CD14-positive monocyte (primary cell): ENCODE results near the gene KCNG2. TPM values are rescaled to one million over a fixed set of nuclear protein-coding genes. Genes with fewer than 3 reads are reported as not detected.

Experiments
- DNase-seq, 3 donors: peaks; one replicate each; pipeline ENCODE4 v3.0.0-alpha.2; 2011 to 2022
- H2AFZ ChIP-seq: 2 replicates; pipeline ENCODE4 v1.6.0; 2012; ENCODE audit warnings: mild to moderate bottlenecking, low read depth, low read length, inconsistent platforms; ENCODE audit not compliant: insufficient read depth, poor library complexity, severe bottlenecking
- H3K27ac ChIP-seq, 2 donors: 1 replicate in 1 of 2; 2 replicates in 1 of 2; pipeline ENCODE4 v1.5.1; 2012 to 2013; ENCODE audit warnings: low read length in 2 of 2, control low read depth in 1 of 2, inconsistent platforms in 1 of 2, low read depth in 1 of 2, mild to moderate bottlenecking in 1 of 2
- H3K27me3 ChIP-seq, 2 donors: one replicate each; pipeline versions ENCODE4 v1.6.0 to v1.6.1; 2011 to 2013; ENCODE audit warnings: low read length in 2 of 2; ENCODE audit not compliant: control insufficient read depth in 2 of 2, insufficient read depth in 2 of 2
- H3K36me3 ChIP-seq, 2 donors: replicated peaks in 1 of 2; 1 replicate in 1 of 2; 2 replicates in 1 of 2; pipeline versions ENCODE4 v1.5.1 to v1.6.1; 2012 to 2013; ENCODE audit warnings: low read length in 2 of 2, control low read depth in 1 of 2, inconsistent platforms in 1 of 2, mild to moderate bottlenecking in 1 of 2; ENCODE audit not compliant: insufficient read depth in 2 of 2, control insufficient read depth in 1 of 2
- H3K4me1 ChIP-seq, 2 donors: 1 replicate in 1 of 2; 2 replicates in 1 of 2; pipeline versions ENCODE4 v1.5.1 to v1.6.1; 2012 to 2013; ENCODE audit warnings: low read length in 2 of 2, control low read depth in 1 of 2, inconsistent platforms in 1 of 2, mild to moderate bottlenecking in 1 of 2, moderate library complexity in 1 of 2; ENCODE audit not compliant: insufficient read depth in 2 of 2, control insufficient read depth in 1 of 2
- H3K4me2 ChIP-seq: replicated peaks from 2 replicates; pipeline ENCODE3; 2012; ENCODE audit warnings: low read length, moderate library complexity, mild to moderate bottlenecking; ENCODE audit not compliant: poor library complexity, severe bottlenecking; ENCODE audit errors: extremely low read depth
- H3K4me3 ChIP-seq, 3 experiments: fragments of 200-600 bp in 1 of 3; sonication (generic) in 1 of 3; replicated peaks in 1 of 3; 1 replicate in 2 of 3; 2 replicates in 1 of 3; pipeline ENCODE4 v1.5.1; 2011 to 2013; ENCODE audit warnings: low read length in 3 of 3, mild to moderate bottlenecking in 3 of 3, control low read depth in 2 of 3, low read depth in 2 of 3, inconsistent platforms in 1 of 3, moderate library complexity in 1 of 3
- H3K79me2 ChIP-seq: 2 replicates; pipeline ENCODE4 v1.6.0; 2012; ENCODE audit warnings: mild to moderate bottlenecking, control low read depth, inconsistent platforms, low read length, moderate library complexity; ENCODE audit not compliant: insufficient read depth
- H3K9ac ChIP-seq: 2 replicates; pipeline ENCODE4 v1.6.0; 2017; ENCODE audit warnings: low read length, mild to moderate bottlenecking; ENCODE audit not compliant: insufficient read depth, poor library complexity, severe bottlenecking
- H3K9me3 ChIP-seq, 2 donors: replicated peaks in 1 of 2; 1 replicate in 1 of 2; 2 replicates in 1 of 2; pipeline versions ENCODE4 v1.5.1 to v1.6.1; 2012 to 2013; ENCODE audit warnings: low read length in 2 of 2, control low read depth in 1 of 2; ENCODE audit not compliant: control insufficient read depth in 1 of 2, insufficient read depth in 1 of 2
- H4K20me1 ChIP-seq: 2 replicates; pipeline ENCODE4 v1.6.0; 2012; ENCODE audit warnings: mild to moderate bottlenecking, low read length, control low read depth, moderate library complexity; ENCODE audit not compliant: insufficient read depth
- H3K27ac Mint-ChIP-seq, 7 donors: one replicate each; pipeline ENCODE4 v1.8.0; 2020; ENCODE audit warnings: mild to moderate bottlenecking in 7 of 7, mixed read lengths in 7 of 7, moderate library complexity in 6 of 7, inconsistent platforms in 2 of 7
- H3K27me3 Mint-ChIP-seq, 3 donors: one replicate each; pipeline ENCODE4 v1.8.0; 2021 to 2022; ENCODE audit warnings: low read depth in 3 of 3, mild to moderate bottlenecking in 3 of 3, mixed read lengths in 3 of 3, moderate library complexity in 3 of 3, inconsistent platforms in 1 of 3
- H3K36me3 Mint-ChIP-seq, 2 donors: one replicate each; pipeline ENCODE4 v1.8.0; 2020; ENCODE audit warnings: mixed read lengths in 2 of 2, inconsistent platforms in 1 of 2, mild to moderate bottlenecking in 1 of 2
- H3K4me1 Mint-ChIP-seq: one replicate; pipeline ENCODE4 v1.8.0; 2020; ENCODE audit warnings: mild to moderate bottlenecking, mixed read lengths
- H3K4me3 Mint-ChIP-seq, 2 donors: one replicate each; pipeline ENCODE4 v1.8.0; 2020; ENCODE audit warnings: mild to moderate bottlenecking in 2 of 2, mixed read lengths in 2 of 2, moderate library complexity in 1 of 2
- H3K9me3 Mint-ChIP-seq, 7 donors: one replicate each; pipeline ENCODE4 v1.8.0; 2020 to 2022; ENCODE audit warnings: mixed read lengths in 7 of 7, mild to moderate bottlenecking in 6 of 7, moderate library complexity in 6 of 7, inconsistent platforms in 2 of 7
- CTCF ChIP-seq: fragments of 200-600 bp; IDR thresholded peaks from one replicate; pipeline ENCODE4 v1.8.0; 2022; ENCODE audit warnings: antibody characterized with exemption, mild to moderate bottlenecking
- WGBS: methylation state at CpG from one replicate; pipeline ENCODE4 v1.1.5; 2013; ENCODE audit warnings: missing lambda C conversion rate; ENCODE audit not compliant: insufficient coverage; 5-methylcytosine and 5-hydroxymethylcytosine counted together
- intact Hi-C, 2 donors: fragments of 100-400 bp; cut with micrococcal nuclease; formaldehyde crosslinking; loops; one replicate each; pipeline versions ENCODE4 v1.15.0 to v1.15.1; 2023
- polyA plus RNA-seq, 3 donors: library from polyadenylated mRNA; depleted of rRNA in 1 of 3; unstranded in 2 of 3; stranded (reverse) in 1 of 3; fragments of 300-500 nt in 2 of 3; fragments of >200 nt in 1 of 3; fragmentation: Illumina TruSeq in 2 of 3; gene quantifications; 1 replicate in 2 of 3; 2 replicates in 1 of 3; pipeline ENCODE4 v1.2.3, GENCODE V29; 2012 to 2021

Gene KCNG2
- polyA plus RNA-seq, 3 donors, result 0.04 TPM; not detected in 2

DNA sequence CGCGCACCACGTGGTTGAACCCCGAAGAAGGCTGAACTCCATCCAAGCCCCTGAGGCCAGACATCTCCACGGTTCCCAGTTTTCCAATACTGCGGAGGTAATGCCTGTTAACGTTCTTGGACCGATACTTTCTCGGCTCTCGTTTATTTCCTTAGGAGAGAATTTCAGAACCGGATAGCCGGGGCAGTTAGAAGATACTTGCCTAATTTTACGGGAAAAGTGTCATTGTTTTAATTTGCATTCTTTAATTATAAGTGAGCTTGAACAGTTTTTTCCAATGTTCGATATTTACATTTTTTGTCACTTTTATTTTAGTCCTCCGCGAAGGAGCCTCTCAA is 10.2 kb upstream of the KCNG2 start:
- intact Hi-C loops, result no loop called here
- no peaks in the 10 kb centered on the region for H3K36me3 ChIP-seq
- peak overlapping the region; percentile 74 for H2AFZ ChIP-seq
- Mint-ChIP-seq H3K4me3 (peak overlapping the region; percentile 54 to 85), H3K4me1 (peaks cover 56% of the 10 kb centered on the region), H3K9me3 (peaks cover 3 to 17% (median 6%) of the 10 kb centered on the region in 7 donors), H3K27ac (no peak overlapping the region), H3K27me3 (peaks cover 32 to 62% (median 54%) of the 10 kb centered on the region in 3 donors), H3K36me3 (peaks cover 4 to 9% of the 10 kb centered on the region in 2 donors)
- DNase-seq, result no peak
- WGBS, result 86% methylated on average over 13 of the region's 16 CpGs
- H4K20me1 ChIP-seq, result no peaks in the 10 kb centered on the region
- no peak overlapping the region for H3K9ac ChIP-seq
- no peak for TF ChIP-seq CTCF
- H3K79me2 ChIP-seq, result no peaks in the 10 kb centered on the region
- H3K27ac ChIP-seq, result no peak overlapping the region
- peaks cover 10 to 45% of the 10 kb centered on the region in 2 donors for H3K27me3 ChIP-seq
- peaks cover 29 to 61% of the 10 kb centered on the region in 2 donors for H3K4me1 ChIP-seq
- H3K4me2 ChIP-seq, result peak overlapping the region; percentile 71
- peak overlapping the region in 1 of 3 experiments; percentile 60 for H3K4me3 ChIP-seq
- H3K9me3 ChIP-seq, result peaks cover 0 to 5% of the 10 kb centered on the region in 2 donors

DNA sequence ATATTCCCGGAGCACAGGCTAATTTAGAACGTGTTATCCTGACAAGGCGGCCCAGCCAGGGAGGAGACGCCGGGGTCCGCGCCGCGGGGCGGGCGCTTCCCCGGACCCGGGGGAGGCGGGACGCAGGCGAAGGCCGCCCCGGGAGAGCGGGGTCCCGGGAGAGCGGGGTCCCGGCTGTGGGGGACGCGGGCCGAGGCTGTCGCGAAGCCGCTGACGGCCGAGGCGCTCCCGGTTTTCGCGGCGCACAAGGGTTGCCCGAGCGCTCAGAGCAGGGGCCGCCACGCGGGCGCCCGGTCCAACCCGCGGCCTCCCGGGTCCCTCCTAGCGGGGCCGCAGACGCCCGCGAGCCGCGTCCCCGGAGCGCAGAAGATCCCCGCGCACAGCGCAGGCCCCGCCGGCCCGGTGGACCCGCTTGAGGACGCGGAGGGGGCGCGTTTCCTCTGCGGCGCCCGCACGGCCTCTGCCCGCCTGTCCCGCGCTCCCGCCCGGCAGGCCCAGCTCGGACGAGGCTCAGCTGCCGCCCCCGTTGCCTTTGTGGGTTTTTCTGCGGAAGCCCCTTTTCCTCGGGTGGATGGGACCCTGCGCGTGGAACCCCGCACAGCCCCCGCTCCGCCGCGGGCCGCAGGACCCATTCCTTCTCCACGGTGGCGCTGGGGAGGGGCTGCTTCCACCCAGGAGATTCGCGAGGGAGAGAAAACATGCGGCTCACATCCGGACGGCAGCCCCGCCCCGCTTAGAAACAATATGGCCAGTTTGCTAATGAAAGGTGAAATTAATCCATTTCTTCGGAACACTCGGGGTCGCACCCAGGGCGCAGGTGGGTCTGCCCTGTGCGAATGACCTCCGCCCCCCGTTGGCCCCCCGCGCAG is 9.6 kb upstream of the KCNG2 start:
- Histone ChIP-seq H3K36me3 (no peaks in the 10 kb centered on the region), H3K9me3 (peaks cover 0 to 5% of the 10 kb centered on the region in 2 donors), H3K4me3 (peak overlapping the region in 1 of 3 experiments; percentile 60), H3K4me1 (peaks cover 35 to 67% of the 10 kb centered on the region in 2 donors), H4K20me1 (no peaks in the 10 kb centered on the region), H3K79me2 (no peaks in the 10 kb centered on the region), H2AFZ (peak overlapping the region; percentile 74), H3K9ac (no peak overlapping the region), H3K27ac (no peak overlapping the region), H3K27me3 (peaks cover 10 to 45% of the 10 kb centered on the region in 2 donors), H3K4me2 (peak overlapping the region; percentile 71)
- H3K4me1 Mint-ChIP-seq, result peaks cover 62% of the 10 kb centered on the region
- WGBS, result 7% methylated on average over 103 of the region's 106 CpGs
- H3K9me3 Mint-ChIP-seq, result peaks cover 3 to 17% (median 6%) of the 10 kb centered on the region in 7 donors
- intact Hi-C loops, result no loop called here
- DNase-seq, result no peak
- H3K27me3 Mint-ChIP-seq, result peaks cover 32 to 62% (median 51%) of the 10 kb centered on the region in 3 donors
- peaks cover 4 to 9% of the 10 kb centered on the region in 2 donors for H3K36me3 Mint-ChIP-seq
- H3K27ac Mint-ChIP-seq, result no peak overlapping the region
- H3K4me3 Mint-ChIP-seq, result peak overlapping the region; percentile 54 to 85
- TF ChIP-seq CTCF, result no peak
